GM19463 (cell line): ENCODE results near the gene ESD.
"Not testable (repeated sequence)": the region's sequence is repeated elsewhere in the genome, so short reads cannot be mapped to it uniquely, and the experiment has no call there.

Source experiments
- ATAC-seq: cut with Tn5 transposase; IDR thresholded peaks from one replicate; pipeline ENCODE4 v1.9.1; 2021; ENCODE audit warnings: mild to moderate bottlenecking, moderate library complexity; ENCODE audit not compliant: unreplicated experiment

Gene ESD

GRCh38 chr13:46796515-46797474, at the start of gene ESD:
ESD (minus strand) TSS chr13:46797161; CDS start chr13:46791413, 5,748 bp downstream.
- peak; percentile 89 for ATAC-seq

- no peak for ATAC-seq
Measured at GRCh38 chr13:46846726-46847125, 49.8 kb upstream of the ESD start.

- ATAC-seq, result no peak
Measured at GRCh38 chr13:46845146-46845545, 48.2 kb upstream of the ESD start.

- ATAC-seq, result no peak
Measured at GRCh38 chr13:46844431-46844830, 47.5 kb upstream of the ESD start.

GRCh38 chr13:46839399-46839798, 42.4 kb upstream of the ESD start:
- no peak for ATAC-seq

- ATAC-seq, result no peak
Measured at GRCh38 chr13:46834657-46835056, 37.7 kb upstream of the ESD start.

- peak; percentile 47 for ATAC-seq
Measured at GRCh38 chr13:46831588-46832194, 34.7 kb upstream of the ESD start.

GRCh38 chr13:46830405-46831005, 33.5 kb upstream of the ESD start:
- no peak for ATAC-seq

GRCh38 chr13:46822551-46822950, 25.6 kb upstream of the ESD start:
- ATAC-seq, result no peak

GRCh38 chr13:46817838-46818476, 21.0 kb upstream of the ESD start:
- ATAC-seq, result no peak

- no peak for ATAC-seq
Measured at GRCh38 chr13:46817095-46817494, 20.1 kb upstream of the ESD start.

- ATAC-seq, result no peak
Measured at GRCh38 chr13:46816371-46816770, 19.4 kb upstream of the ESD start.

- no peak for ATAC-seq
Measured at GRCh38 chr13:46812301-46812797, 15.4 kb upstream of the ESD start.

- no peak for ATAC-seq
Measured at GRCh38 chr13:46810440-46810839, 13.5 kb upstream of the ESD start.

GRCh38 chr13:46804921-46805320, 8.0 kb upstream of the ESD start:
- not testable (repeated sequence) for ATAC-seq

- no peak for ATAC-seq
Measured at GRCh38 chr13:46804391-46804815, 7.4 kb upstream of the ESD start.

- ATAC-seq, result no peak
Measured at GRCh38 chr13:46803586-46803985, 6.6 kb upstream of the ESD start.

- no peak for ATAC-seq
Measured at GRCh38 chr13:46801858-46802257, 4.9 kb upstream of the ESD start.

- ATAC-seq, result no peak
Measured at GRCh38 chr13:46799139-46799538, 2.2 kb upstream of the ESD start.

- ATAC-seq, result no peak
Measured at GRCh38 chr13:46797501-46798237, 708 bp upstream of the ESD start.
